GM19452 (cell line): Measurements from ENCODE around the gene PMS2.
"Not testable (repeated sequence)": the region's sequence is repeated elsewhere in the genome, so short reads cannot be mapped to it uniquely, and the experiment has no call there.

Source experiments
- ATAC-seq: cut with Tn5 transposase; IDR thresholded peaks from one replicate; pipeline ENCODE4 v1.9.1; 2021; ENCODE audit not compliant: unreplicated experiment

Gene PMS2

GRCh38 chr7:6008668-6009611, at the start of gene PMS2, which contains the start of gene AIMP2:
TSS of gene PMS2 (minus strand) at chr7:6009049. CDS start at chr7:6009019, 30 bp downstream.
TSS of gene AIMP2 (plus strand) at chr7:6009272. CDS start at chr7:6009364, 92 bp downstream.
- peak; percentile 95 for ATAC-seq

GRCh38 chr7:6057316-6058129, 48.7 kb upstream of the PMS2 start:
- ATAC-seq, result no peak

- no peak for ATAC-seq
These were observed 47.8 kb upstream of the PMS2 start for GRCh38 chr7:6056616-6057015.

- ATAC-seq, result not testable (repeated sequence)
These were observed 42.3 kb upstream of the PMS2 start for GRCh38 chr7:6051185-6051584.

DNA sequence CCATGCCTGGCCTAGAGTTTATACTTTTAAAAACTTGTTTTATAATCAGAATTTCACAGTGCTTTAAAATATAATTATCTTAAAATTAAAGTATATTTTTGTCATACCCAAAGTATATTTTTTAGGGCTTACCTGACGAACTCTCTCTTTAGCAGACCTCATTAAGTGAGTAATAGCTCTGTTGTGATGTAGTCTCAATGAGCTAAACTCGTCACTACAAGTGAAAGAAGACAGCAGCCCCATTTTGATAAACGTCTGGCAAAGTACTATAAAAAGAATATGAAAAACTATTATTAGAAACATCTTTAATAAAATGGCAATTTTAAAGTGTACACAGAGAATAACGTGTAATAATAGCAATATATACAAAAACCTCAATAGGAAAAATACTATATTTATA, 40.9 kb upstream of the PMS2 start:
- no peak for ATAC-seq

DNA sequence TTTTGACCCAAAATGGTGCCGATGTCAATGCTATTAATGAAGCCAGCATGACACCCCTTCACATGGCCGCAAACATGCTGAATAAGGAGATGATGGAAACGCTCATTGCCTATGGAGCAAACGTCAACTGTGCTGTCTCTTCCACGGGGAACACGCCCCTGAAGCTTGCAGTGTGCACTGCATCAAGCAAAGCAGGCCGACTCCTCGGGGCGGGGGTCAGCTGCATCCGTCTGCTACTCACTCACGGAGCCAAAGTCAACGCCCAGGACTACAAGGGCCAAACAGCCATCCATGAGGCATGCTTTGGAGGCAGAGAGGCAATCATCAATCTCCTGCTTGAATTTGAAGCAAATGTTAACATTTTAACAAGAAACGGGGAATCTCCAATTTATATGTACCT, 26.8 kb upstream of the PMS2 start:
- ATAC-seq, result no peak

GRCh38 chr7:6035165-6035564, 26.3 kb upstream of the PMS2 start:
- ATAC-seq, result no peak

- no peak for ATAC-seq
These were observed 23.8 kb upstream of the PMS2 start for GRCh38 chr7:6032641-6033040.

DNA sequence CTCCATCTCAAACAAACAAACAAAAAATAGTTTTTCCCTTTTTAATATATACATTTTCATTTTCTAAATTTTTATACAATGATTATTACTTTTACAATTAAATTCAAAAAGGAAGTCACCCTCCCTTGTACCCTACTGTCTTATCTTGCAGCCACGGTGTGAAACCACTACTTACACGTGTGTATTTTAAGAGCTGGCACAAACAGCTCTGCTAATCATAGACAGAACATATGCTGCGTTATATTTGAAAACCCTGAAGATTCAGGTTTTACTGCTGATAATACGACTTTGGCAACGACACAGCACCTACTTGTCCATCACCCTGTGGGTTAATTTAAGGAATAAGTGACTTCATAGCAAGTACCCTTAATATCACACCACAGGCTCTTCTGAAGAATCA, 23.3 kb upstream of the PMS2 start:
- ATAC-seq, result no peak

DNA sequence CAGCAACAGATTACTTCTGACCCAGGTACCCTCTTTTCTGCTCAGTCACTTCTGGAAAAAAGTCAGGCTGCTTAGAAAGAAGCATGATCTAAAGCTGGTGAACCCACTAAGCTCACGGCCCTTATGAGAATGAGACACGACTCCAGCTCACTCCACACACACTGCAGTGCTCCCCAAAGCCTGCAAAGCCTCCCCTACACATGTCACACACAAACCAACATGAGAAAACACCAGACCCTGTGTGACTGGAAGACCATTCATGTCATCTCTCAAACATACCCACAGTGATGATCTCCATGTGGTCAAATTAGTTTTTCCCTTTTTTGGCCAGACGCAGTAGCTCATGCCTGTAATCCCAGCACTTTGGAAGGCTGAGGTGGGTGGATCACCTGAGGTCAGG, 22.7 kb upstream of the PMS2 start:
- ATAC-seq, result no peak

GRCh38 chr7:6030988-6031387, 22.1 kb upstream of the PMS2 start, which contains the start of gene ANKRD61:
TSS of gene ANKRD61 (plus strand) at chr7:6031376. CDS start at chr7:6031376, 0 bp downstream.
- no peak for ATAC-seq

GRCh38 chr7:6028563-6028962, 19.7 kb upstream of the PMS2 start:
- no peak for ATAC-seq

- no peak for ATAC-seq
These were observed 19.0 kb upstream of the PMS2 start for GRCh38 chr7:6027806-6028365.

- no peak for ATAC-seq
These were observed 18.0 kb upstream of the PMS2 start for GRCh38 chr7:6026820-6027311.

DNA sequence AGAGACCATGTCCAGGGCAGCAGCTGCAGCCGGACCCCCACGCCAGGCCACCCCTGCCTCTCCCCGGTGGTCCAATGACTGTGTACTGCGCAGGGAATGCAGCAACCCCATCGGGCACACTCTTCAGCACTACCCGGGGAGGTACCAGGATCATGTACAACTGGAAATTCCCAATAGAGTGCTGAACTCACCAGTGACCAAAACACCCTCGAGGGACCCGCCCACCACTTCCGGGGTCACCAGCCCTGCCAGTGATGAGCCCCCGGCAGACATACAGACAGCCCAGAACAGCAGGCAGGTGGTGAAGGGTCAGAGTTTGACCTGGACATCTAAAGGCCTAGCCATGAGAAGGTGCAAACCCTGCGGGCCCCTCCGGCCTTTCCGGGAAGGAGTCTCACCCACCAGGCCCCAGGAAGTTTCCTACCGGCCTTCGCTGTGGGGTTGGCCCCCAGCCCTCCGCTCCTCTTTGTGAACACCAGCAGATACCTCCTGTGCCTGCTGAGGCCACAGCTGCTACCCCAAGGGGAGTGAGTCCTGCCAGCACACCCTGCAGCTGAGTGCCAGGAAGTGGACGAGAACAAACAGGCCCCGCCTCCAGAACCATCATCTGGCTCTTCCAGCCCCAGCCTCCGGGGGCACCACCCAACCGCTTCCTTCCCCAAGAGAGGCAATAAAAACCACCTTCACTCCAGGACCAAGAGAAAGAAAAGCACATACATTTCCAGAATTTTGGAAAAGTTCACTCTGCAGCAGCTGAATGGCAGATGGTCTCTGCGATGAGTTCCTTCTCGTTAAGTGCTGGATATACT, 17.4 kb upstream of the PMS2 start:
- ATAC-seq, result peak; percentile 86

GRCh38 chr7:6023974-6024435, 15.2 kb upstream of the PMS2 start:
- no peak for ATAC-seq

DNA sequence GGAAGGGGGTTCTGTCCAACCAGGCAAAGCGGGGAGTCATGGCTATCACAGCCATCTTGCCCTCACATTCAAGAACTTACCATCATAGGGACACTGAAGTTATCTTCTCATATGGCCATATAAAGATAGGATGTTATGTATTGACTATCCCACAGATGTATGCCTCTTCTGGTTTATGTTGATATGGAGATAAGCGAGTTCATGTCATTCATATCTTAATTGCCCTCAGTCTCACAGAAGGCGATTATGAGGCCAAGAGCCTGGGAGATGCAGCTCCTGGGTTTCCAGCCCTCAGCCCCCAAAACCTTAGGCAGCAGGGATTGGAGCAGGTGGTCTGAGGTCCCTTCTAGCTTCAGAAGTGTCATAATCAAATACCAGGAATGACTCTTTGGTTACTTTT, 13.9 kb upstream of the PMS2 start:
- no peak for ATAC-seq

GRCh38 chr7:6020371-6021286, 11.8 kb upstream of the PMS2 start:
- no peak for ATAC-seq

GRCh38 chr7:6016653-6016966, 7.8 kb upstream of the PMS2 start:
- no peak for ATAC-seq
